K562 (cell line): ENCODE data around the gene GPRIN2. TPM values are rescaled to one million over a fixed set of nuclear protein-coding genes. Genes with fewer than 3 reads are reported as not detected.
A peak's percentile ranks its signal among the peaks of the same experiment; 100 is the strongest.

Experiments
- ATAC-seq: fragments of 200-7000 bp; cut with Tn5 transposase; 3 replicates; pipeline ENCODE4 v1.9.1; 2020; ENCODE audit warnings: moderate library complexity
- BruUV-seq: library from RNA; stranded (reverse); fragments of 400-500 nt; replicated peaks from 2 replicates; lab custom pipeline; 2021; lab: Mats Ljungman, UMichigan
- CTCF ChIA-PET: fragments of 300-600 bp; formaldehyde crosslinking; extraction: SDS; loops from one replicate; lab custom pipeline; 2021; ENCODE audit warnings: low intra/inter-chr PET ratio; lab: Yijun Ruan, JAX
- POLR2A ChIA-PET: fragments of 300-600, 350-650 bp; sonication (Branson Sonifier 250); formaldehyde crosslinking; extraction: SDS; loops from one replicate; lab custom pipeline; 2021; ENCODE audit warnings: antibody characterized with exemption, inconsistent platforms; lab: Yijun Ruan, JAX
- DNase-seq, 4 experiments: peaks; one replicate each; pipeline versions ENCODE4 v3.0.0 to v3.0.0-alpha.2; 2011 to 2018; ENCODE audit warnings: low spot score in 3 of 4, mixed read lengths in 3 of 4; ENCODE audit errors: extremely low read depth in 1 of 4
- FAIRE-seq: peaks from 2 replicates; lab custom pipeline; 2011; peaks lifted over from hg19 to GRCh38; lab: Jason Lieb, UNC
- H2AFZ ChIP-seq: 2 replicates; pipeline ENCODE4 v1.6.0; 2011; ENCODE audit warnings: low read depth, low read length, control low read depth, inconsistent platforms
- H3K27ac ChIP-seq: fragments of 200-600 bp; 3 replicates; pipeline ENCODE4 v1.8.0; 2011; ENCODE audit warnings: low read depth, mild to moderate bottlenecking, control low read depth, inconsistent platforms, low read length, moderate library complexity, mixed read lengths; ENCODE audit errors: extremely low read depth
- H3K27me3 ChIP-seq, 2 experiments: fragments of 300-600 bp in 1 of 2; 2 replicates in 1 of 2; 3 replicates in 1 of 2; pipeline versions ENCODE4 v1.6.0 to v1.8.0; 2011; ENCODE audit warnings: inconsistent platforms in 2 of 2, low read length in 2 of 2, mild to moderate bottlenecking in 1 of 2, mixed read lengths in 1 of 2, moderate library complexity in 1 of 2; ENCODE audit not compliant: control insufficient read depth in 2 of 2, insufficient read depth in 2 of 2
- H3K36me3 ChIP-seq: fragments of 300-600 bp; 3 replicates; pipeline ENCODE4 v1.8.0; 2011; ENCODE audit warnings: mild to moderate bottlenecking, low read length, inconsistent platforms; ENCODE audit not compliant: control insufficient read depth, insufficient read depth
- H3K4me1 ChIP-seq, 2 experiments: fragments of 200-600 bp in 1 of 2; replicated peaks in 1 of 2; 2 replicates in 1 of 2; 3 replicates in 1 of 2; pipeline versions ENCODE4 v1.5.1 to v1.8.0; 2011; ENCODE audit warnings: inconsistent platforms in 2 of 2, low read length in 2 of 2, mild to moderate bottlenecking in 1 of 2, mixed read lengths in 1 of 2, moderate library complexity in 1 of 2; ENCODE audit not compliant: control insufficient read depth in 2 of 2, insufficient read depth in 2 of 2
- H3K4me2 ChIP-seq: 2 replicates; pipeline ENCODE4 v1.6.1; 2011; ENCODE audit warnings: low read length, control low read depth, inconsistent platforms, mixed read lengths; ENCODE audit not compliant: insufficient read depth
- H3K4me3 ChIP-seq: fragments of 200-600 bp; sonication (generic), shearing (Covaris generic); 2 replicates; pipeline ENCODE4 v1.5.1; 2016; ENCODE audit warnings: control low read depth, inconsistent platforms
- H3K79me2 ChIP-seq: fragments of 200-600 bp; 3 replicates; pipeline ENCODE4 v1.8.0; 2011; ENCODE audit warnings: low read length, inconsistent platforms; ENCODE audit not compliant: control insufficient read depth, insufficient read depth
- H3K9ac ChIP-seq, 2 experiments: 2 replicates each; pipeline versions ENCODE4 v1.6.0 to v1.6.1; 2011; ENCODE audit warnings: low read depth in 2 of 2, low read length in 2 of 2, control low read depth in 1 of 2, inconsistent platforms in 1 of 2, mild to moderate bottlenecking in 1 of 2, mixed read lengths in 1 of 2; ENCODE audit not compliant: insufficient read depth in 1 of 2
- H3K9me1 ChIP-seq: one replicate; pipeline ENCODE4 v1.6.0; 2011; ENCODE audit warnings: inconsistent platforms, mild to moderate bottlenecking, low read length, moderate library complexity; ENCODE audit not compliant: control insufficient read depth, insufficient read depth
- H3K9me3 ChIP-seq: replicated peaks from 2 replicates; pipeline ENCODE4 v1.5.1; 2011; ENCODE audit warnings: low read depth, low read length, inconsistent platforms; ENCODE audit not compliant: control insufficient read depth, insufficient read depth
- H4K20me1 ChIP-seq: replicated peaks from 2 replicates; pipeline ENCODE4 v1.6.1; 2011; ENCODE audit warnings: low read length, inconsistent platforms, mixed read lengths; ENCODE audit not compliant: control insufficient read depth, insufficient read depth
- CREB1 ChIP-seq, 2 experiments: sonication (generic) in 1 of 2; formaldehyde crosslinking in 1 of 2; IDR thresholded peaks; 2 replicates each; pipeline versions ENCODE4 v1.6.1 to v1.8.0; 2012 to 2022; ENCODE audit warnings: inconsistent platforms in 1 of 2, mild to moderate bottlenecking in 1 of 2, missing genetic modification reagents in 1 of 2, moderate library complexity in 1 of 2
- FOXP1 ChIP-seq: sonication (generic); formaldehyde crosslinking; IDR thresholded peaks from 2 replicates; pipeline ENCODE4 v1.8.0; 2022; ENCODE audit warnings: mild to moderate bottlenecking, missing genetic modification reagents
- MAZ ChIP-seq, 2 experiments: fragments of 450-650 bp in 1 of 2; sonication (generic) in 1 of 2; formaldehyde crosslinking; IDR thresholded peaks in 1 of 2; conservative IDR thresholded peaks in 1 of 2; 2 replicates each; pipeline versions ENCODE4 v1.4.0 to v1.5.0; 2020; ENCODE audit warnings: mild to moderate bottlenecking in 1 of 2, missing genetic modification reagents in 1 of 2
- MCM3 ChIP-seq: fragments of 450-650 bp; IDR thresholded peaks from 2 replicates; pipeline ENCODE4 v1.6.1; 2016
- NFRKB ChIP-seq: fragments of 450-650 bp; IDR thresholded peaks from 2 replicates; pipeline ENCODE4 v1.6.1; 2016; ENCODE audit warnings: low read depth
- SMARCA4 ChIP-seq: fragments of 450-650 bp; IDR thresholded peaks from 2 replicates; pipeline ENCODE4 v1.6.1; 2016
- ZFP36 ChIP-seq: fragments of 150-350 bp; IDR thresholded peaks from 2 replicates; pipeline ENCODE4 v1.6.1; 2018; ENCODE audit warnings: low read length, low read depth; ENCODE audit not compliant: partially characterized antibody
- WGBS: fragments of 100-300 bp; shearing (Covaris generic); methylation state at CpG from one replicate; pipeline ENCODE4 v1.1.6; 2016; ENCODE audit warnings: low coverage, mixed read lengths; ENCODE audit not compliant: insufficient coverage; ENCODE audit errors: missing lambda C conversion rate; 5-methylcytosine and 5-hydroxymethylcytosine counted together
- in situ Hi-C: fragments of 300-500 bp; cut with MboI; formaldehyde crosslinking; loops from 4 replicates; pipeline ENCODE4 v1.15.0; 2018; ENCODE audit warnings: inconsistent platforms, mixed read lengths
- intact Hi-C: fragments of 100-400 bp; cut with micrococcal nuclease; formaldehyde crosslinking; loops from 2 replicates; pipeline ENCODE4 v1.14.2; 2022
- polyA plus RNA-seq, 8 experiments: library from polyadenylated mRNA; depleted of rRNA in 4 of 8; stranded (reverse) in 5 of 8; unstranded in 3 of 8; fragments of >200 nt; fragmentation: Nextera tagmentation in 2 of 8; fragmentation: Illumina TruSeq in 1 of 8; extraction: Ambion mirVana in 2 of 8; extraction: Trizol in 1 of 8; gene quantifications; 2 replicates each; pipeline versions ENCODE4 v1.2.1 to v1.2.3, GENCODE V29; 2011 to 2014; ENCODE audit warnings: inconsistent platforms in 1 of 8, missing spikeins in 1 of 8
- total RNA-seq, 7 experiments: library from RNA; depleted of rRNA in 6 of 7; stranded (reverse); fragments of >200 nt in 6 of 7; fragmentation: Illumina TruSeq in 2 of 7; extraction: Trizol in 2 of 7; gene quantifications; 2 replicates each; pipeline versions ENCODE4 v1.2.1 to v1.2.3, GENCODE V29; 2011 to 2021; ENCODE audit warnings: low replicate concordance in 1 of 7
- TF ChIP-seq, protein P1 (sequence below): sonication (generic); formaldehyde crosslinking; IDR thresholded peaks from 2 replicates; pipeline ENCODE4 v1.8.0; 2023; ENCODE audit warnings: mild to moderate bottlenecking, missing genetic modification reagents
- TF ChIP-seq, protein P2 (sequence below): fragments of 450-650 bp; conservative IDR thresholded peaks from 2 replicates; pipeline ENCODE4 v1.6.1; 2016; ENCODE audit warnings: missing genetic modification characterization, low read depth, mild to moderate bottlenecking, control low read depth, missing compliant biosample characterization
- TF ChIP-seq, protein P3 (sequence below): IDR thresholded peaks from 2 replicates; pipeline ENCODE4 v1.6.1; 2011; ENCODE audit warnings: borderline replicate concordance, low read depth, mild to moderate bottlenecking, moderate library complexity, low read length; ENCODE audit not compliant: insufficient read depth, poor library complexity, severe bottlenecking
- TF ChIP-seq, protein P4 (sequence below): sonication (generic); formaldehyde crosslinking; IDR thresholded peaks from 2 replicates; pipeline ENCODE4 v1.9.0; 2022; ENCODE audit warnings: mild to moderate bottlenecking, missing genetic modification reagents

Gene GPRIN2
- total and polyA plus RNA-seq, 9 of the 15 experiments (the other 6 are each of a cell fraction or from before 2014, with no cell fraction given): not detected

DNA sequence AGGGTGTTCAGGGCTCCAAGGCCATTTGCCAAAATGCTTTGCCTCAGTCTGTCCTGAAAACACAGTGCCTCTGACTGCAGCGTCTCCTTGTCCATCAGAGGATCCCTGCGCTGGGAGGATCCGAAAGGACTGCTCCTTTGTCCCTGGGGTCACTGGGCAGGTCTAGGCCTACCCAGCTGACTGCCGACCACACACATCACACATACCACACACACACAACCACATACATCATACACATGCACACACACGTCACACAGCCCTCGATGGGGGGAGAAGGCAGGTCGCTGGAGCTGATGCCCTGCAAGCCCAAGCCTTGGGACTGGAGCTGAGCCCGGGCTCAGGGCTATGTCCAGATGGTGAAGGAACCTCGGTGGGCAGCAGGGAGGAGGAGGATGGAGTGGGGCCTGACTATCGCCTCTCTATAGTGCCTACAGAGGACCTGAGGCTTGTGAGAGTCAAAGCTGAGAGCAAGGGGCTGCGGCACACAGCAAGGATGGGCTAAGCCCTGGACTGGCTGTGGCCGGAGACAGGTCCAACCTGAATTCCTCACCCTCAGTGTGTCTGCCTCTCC is 29.1 kb downstream of the GPRIN2 start:
- H3K79me2 ChIP-seq: no peaks in the 10 kb centered on the region
- no peak for DNase-seq
- ATAC-seq: peak; percentile 4; the same call in 2 of the 3 replicates
- peak; percentile 35 for FAIRE-seq
- H4K20me1 ChIP-seq: no peaks in the 10 kb centered on the region
- no peak overlapping the region for H3K27ac ChIP-seq
- H3K4me1 ChIP-seq: peaks cover 12 to 15% of the 10 kb centered on the region in 2 experiments; a peak in 4 of 5 replicates
- POLR2A ChIA-PET: interaction anchor here (0.9 to 1.9 kb wide), 4 partner anchors 10 to 219 kb away, joined by 3 to 6 read pairs (median 4); no protein-coding TSS in a partner anchor
- no TSS peak for BruUV-seq
- H2AFZ ChIP-seq: no peak overlapping the region
- intact Hi-C loops: no loop called here
- H3K4me2 ChIP-seq: no peak overlapping the region
- H3K36me3 ChIP-seq: no peaks in the 10 kb centered on the region
- in situ Hi-C loops: no loop called here
- H3K9me1 ChIP-seq: no peaks in the 10 kb centered on the region
- 0 out of 2 replicates have a peak, but pooled peaks cover 6% of the 10 kb centered on the region for H3K9me3 ChIP-seq
- peaks cover 23 to 48% of the 10 kb centered on the region in 2 experiments; a peak in 4 of 5 replicates for H3K27me3 ChIP-seq
- H3K9ac ChIP-seq: no peak overlapping the region; a peak in 1 of 4 replicates
- 6% methylated on average over 12 of the region's 12 CpGs for WGBS
- CTCF ChIA-PET: no interaction called here
- no peak overlapping the region for H3K4me3 ChIP-seq
- TF ChIP-seq, protein P1, sequence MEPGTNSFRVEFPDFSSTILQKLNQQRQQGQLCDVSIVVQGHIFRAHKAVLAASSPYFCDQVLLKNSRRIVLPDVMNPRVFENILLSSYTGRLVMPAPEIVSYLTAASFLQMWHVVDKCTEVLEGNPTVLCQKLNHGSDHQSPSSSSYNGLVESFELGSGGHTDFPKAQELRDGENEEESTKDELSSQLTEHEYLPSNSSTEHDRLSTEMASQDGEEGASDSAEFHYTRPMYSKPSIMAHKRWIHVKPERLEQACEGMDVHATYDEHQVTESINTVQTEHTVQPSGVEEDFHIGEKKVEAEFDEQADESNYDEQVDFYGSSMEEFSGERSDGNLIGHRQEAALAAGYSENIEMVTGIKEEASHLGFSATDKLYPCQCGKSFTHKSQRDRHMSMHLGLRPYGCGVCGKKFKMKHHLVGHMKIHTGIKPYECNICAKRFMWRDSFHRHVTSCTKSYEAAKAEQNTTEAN (CRISPR knock-in tag): no peak
- TF ChIP-seq CREB1 (IDR thresholded peaks at IDR 0.05) (no peak), CREB1 (CRISPR knock-in tag; IDR thresholded peaks at IDR 0.05) (0 out of 2 replicates have a peak, but pooled peaks have one; percentile 27), MAZ (CRISPR knock-in tag; conservative IDR thresholded peaks at IDR 0.05 in 1 of 2, IDR thresholded peaks at IDR 0.05 in 1 of 2) (0 out of 4 replicates have a peak, but pooled peaks of 1 of the 2 experiments have one; percentile 22), ZFP36 (peak; percentile 62), FOXP1 (CRISPR knock-in tag) (no peak), NFRKB (no peak), SMARCA4 (no peak), MCM3 (peak; percentile 50; the same call in 1 of the 2 replicates)
- TF ChIP-seq, protein P2, sequence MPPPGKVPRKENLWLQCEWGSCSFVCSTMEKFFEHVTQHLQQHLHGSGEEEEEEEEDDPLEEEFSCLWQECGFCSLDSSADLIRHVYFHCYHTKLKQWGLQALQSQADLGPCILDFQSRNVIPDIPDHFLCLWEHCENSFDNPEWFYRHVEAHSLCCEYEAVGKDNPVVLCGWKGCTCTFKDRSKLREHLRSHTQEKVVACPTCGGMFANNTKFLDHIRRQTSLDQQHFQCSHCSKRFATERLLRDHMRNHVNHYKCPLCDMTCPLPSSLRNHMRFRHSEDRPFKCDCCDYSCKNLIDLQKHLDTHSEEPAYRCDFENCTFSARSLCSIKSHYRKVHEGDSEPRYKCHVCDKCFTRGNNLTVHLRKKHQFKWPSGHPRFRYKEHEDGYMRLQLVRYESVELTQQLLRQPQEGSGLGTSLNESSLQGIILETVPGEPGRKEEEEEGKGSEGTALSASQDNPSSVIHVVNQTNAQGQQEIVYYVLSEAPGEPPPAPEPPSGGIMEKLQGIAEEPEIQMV: no peak
- TF ChIP-seq, protein P3, sequence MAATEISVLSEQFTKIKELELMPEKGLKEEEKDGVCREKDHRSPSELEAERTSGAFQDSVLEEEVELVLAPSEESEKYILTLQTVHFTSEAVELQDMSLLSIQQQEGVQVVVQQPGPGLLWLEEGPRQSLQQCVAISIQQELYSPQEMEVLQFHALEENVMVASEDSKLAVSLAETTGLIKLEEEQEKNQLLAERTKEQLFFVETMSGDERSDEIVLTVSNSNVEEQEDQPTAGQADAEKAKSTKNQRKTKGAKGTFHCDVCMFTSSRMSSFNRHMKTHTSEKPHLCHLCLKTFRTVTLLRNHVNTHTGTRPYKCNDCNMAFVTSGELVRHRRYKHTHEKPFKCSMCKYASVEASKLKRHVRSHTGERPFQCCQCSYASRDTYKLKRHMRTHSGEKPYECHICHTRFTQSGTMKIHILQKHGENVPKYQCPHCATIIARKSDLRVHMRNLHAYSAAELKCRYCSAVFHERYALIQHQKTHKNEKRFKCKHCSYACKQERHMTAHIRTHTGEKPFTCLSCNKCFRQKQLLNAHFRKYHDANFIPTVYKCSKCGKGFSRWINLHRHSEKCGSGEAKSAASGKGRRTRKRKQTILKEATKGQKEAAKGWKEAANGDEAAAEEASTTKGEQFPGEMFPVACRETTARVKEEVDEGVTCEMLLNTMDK: no peak
- TF ChIP-seq, protein P4, sequence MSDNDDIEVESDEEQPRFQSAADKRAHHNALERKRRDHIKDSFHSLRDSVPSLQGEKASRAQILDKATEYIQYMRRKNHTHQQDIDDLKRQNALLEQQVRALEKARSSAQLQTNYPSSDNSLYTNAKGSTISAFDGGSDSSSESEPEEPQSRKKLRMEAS (CRISPR knock-in tag): no peak
